Choroid plexus epithelial cell (primary cell): Measurements from ENCODE around the gene DMAC2L.

ENCODE experiments used
- DNase-seq: peaks from one replicate; pipeline ENCODE4 v3.0.0-alpha.2; 2010; ENCODE audit warnings: low read depth
- H3K4me3 ChIP-seq: 2 replicates; pipeline ENCODE4 v1.5.1; 2011; ENCODE audit warnings: low read depth, mild to moderate bottlenecking, control low read depth, low read length, moderate library complexity
- TF ChIP-seq, protein P1 (sequence below): conservative IDR thresholded peaks from 2 replicates; pipeline ENCODE4 v1.5.1; 2011; ENCODE audit warnings: low read depth, mild to moderate bottlenecking, control low read depth, inconsistent platforms, low read length, moderate library complexity

DMAC2L gene

DNA sequence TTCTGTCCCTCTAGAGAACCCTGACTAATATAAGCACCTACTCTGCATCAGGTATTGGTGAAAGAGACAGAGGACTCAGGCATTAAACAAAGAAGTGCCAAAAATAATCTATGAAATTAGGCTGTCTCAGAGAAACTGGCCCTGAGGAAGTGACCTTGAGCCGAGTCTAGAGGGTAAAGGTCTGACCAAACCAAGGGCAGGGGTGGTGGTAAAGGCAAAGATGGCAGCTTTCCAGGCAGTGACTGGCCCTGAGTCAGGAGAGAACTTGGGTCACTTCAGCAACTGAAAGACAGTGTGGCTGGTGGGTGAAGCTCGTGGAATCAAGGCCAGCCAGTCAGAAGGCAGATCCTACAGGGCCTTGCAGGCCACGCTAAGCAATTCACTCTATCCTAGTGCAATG is 54.0 kb downstream of the DMAC2L start:
- no peak overlapping the region for H3K4me3 ChIP-seq
- DNase-seq = no peak
- TF ChIP-seq, protein P1, sequence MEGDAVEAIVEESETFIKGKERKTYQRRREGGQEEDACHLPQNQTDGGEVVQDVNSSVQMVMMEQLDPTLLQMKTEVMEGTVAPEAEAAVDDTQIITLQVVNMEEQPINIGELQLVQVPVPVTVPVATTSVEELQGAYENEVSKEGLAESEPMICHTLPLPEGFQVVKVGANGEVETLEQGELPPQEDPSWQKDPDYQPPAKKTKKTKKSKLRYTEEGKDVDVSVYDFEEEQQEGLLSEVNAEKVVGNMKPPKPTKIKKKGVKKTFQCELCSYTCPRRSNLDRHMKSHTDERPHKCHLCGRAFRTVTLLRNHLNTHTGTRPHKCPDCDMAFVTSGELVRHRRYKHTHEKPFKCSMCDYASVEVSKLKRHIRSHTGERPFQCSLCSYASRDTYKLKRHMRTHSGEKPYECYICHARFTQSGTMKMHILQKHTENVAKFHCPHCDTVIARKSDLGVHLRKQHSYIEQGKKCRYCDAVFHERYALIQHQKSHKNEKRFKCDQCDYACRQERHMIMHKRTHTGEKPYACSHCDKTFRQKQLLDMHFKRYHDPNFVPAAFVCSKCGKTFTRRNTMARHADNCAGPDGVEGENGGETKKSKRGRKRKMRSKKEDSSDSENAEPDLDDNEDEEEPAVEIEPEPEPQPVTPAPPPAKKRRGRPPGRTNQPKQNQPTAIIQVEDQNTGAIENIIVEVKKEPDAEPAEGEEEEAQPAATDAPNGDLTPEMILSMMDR = no peak

DNA sequence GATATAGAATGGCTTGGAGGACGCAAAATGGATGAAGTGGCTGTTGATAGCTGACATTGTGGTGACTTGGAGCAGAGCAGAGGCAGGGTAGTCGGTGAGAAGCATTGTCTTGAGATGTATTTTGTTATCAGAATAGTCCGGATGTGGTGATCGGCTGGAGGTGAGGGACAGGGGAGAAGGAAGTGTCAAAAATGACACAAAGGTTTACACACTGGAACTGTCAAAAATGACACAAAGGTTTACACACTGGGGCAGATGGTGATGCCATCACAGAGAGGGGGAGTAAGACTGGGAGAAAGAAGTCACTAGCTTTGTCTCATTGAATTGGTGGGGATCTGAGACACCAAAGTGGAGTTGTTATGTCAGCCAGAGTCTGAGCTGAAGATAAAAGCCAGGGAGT is 54.5 kb downstream of the DMAC2L start:
- H3K4me3 ChIP-seq = no peak overlapping the region
- TF ChIP-seq, protein P1 = no peak
- DNase-seq = no peak

DNA sequence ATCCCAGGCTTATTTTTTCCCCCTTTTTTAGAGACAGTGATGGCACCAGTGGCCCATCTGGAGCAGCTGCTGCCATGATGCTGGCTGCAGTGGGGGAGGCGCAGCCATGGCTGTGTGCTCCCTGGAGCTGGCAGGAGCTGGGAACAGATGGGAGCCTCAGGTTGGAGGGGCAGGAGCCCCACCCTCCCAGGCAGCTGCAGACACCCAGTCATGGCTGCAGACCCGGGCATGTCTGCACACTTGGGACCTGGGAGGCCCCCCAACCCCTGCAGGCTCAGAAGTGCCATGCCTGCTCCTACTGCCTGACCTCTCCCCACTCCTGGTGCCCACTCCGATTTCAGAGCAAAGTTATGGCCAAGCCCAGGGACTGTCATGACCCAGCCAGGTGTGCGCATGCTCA is 59.4 kb downstream of the DMAC2L start:
- no peak for DNase-seq
- TF ChIP-seq, protein P1 = no peak

DNA sequence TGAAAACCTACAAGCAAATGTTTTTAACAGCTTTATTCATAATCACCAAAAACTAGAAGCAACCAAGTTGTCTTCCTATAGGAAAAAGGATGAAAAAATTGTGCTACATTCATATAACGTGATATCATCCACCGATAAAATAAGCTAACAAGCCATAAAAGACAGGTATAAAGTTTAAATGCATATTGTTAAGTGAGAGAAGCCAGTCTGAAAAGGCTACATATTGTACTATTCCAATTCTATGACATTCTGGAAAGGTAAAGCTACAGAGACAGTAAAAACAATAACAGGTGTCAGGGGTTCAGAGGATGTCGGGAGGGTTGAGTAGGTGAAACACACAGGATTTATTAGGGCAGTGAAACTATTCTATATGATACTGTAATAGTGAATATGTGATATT is 61.8 kb downstream of the DMAC2L start:
- no peak for DNase-seq

More for the DNA sequence above, 59.4 kb downstream of the DMAC2L start:
- no peak overlapping the region for H3K4me3 ChIP-seq

DNA sequence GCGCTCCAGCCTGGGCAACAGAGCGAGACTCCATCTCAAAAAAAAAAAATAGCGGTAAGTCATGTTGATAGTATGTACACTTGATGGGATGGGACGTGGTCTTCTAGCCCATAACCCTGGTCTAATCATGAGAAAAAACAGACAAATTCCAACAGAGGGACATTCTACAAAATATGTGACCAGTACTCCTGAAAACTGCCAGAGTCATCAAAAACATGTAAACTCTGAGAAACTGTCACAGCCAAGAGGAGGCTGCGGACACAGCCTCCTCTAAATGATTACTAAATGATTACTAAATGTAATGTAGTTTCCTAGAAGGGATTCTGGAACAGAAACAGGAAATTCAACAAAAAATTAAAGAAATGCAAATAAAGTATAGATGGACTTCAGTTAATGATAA is 63.6 kb downstream of the DMAC2L start:
- no peak overlapping the region for H3K4me3 ChIP-seq
- TF ChIP-seq, protein P1 = no peak
- DNase-seq = no peak

More for the DNA sequence above, 61.8 kb downstream of the DMAC2L start:
- TF ChIP-seq, protein P1 = no peak
- H3K4me3 ChIP-seq = no peak overlapping the region
